HepG2 (cell line): ENCODE results near the gene BRAF. TPM values are rescaled to one million over a fixed set of nuclear protein-coding genes. Genes with fewer than 3 reads are reported as not detected.

ENCODE experiments used
- CREB1 ChIP-seq, 2 experiments: fragments of 450-650 bp in 1 of 2; IDR thresholded peaks; 2 replicates each; pipeline ENCODE4 v1.6.1; 2016 to 2017; ENCODE audit warnings: control low read depth in 1 of 2, mild to moderate bottlenecking in 1 of 2, missing compliant biosample characterization in 1 of 2, missing genetic modification characterization in 1 of 2
- ELF4 ChIP-seq: sonication (generic); formaldehyde crosslinking; IDR thresholded peaks from 2 replicates; pipeline ENCODE4 v1.5.0; 2020; ENCODE audit warnings: missing genetic modification reagents, mild to moderate bottlenecking, moderate library complexity, borderline replicate concordance
- FOXO4 ChIP-seq: sonication (generic); formaldehyde crosslinking; conservative IDR thresholded peaks from 2 replicates; pipeline ENCODE4 v1.8.1; 2023; ENCODE audit warnings: missing genetic modification reagents
- JUND ChIP-seq: sonication (generic); formaldehyde crosslinking; IDR thresholded peaks from 2 replicates; pipeline ENCODE4 v1.8.0; 2022; ENCODE audit warnings: mild to moderate bottlenecking, missing genetic modification reagents
- KAT2B ChIP-seq: fragments of 150-350 bp; IDR thresholded peaks from 2 replicates; pipeline ENCODE4 v1.6.1; 2014; ENCODE audit warnings: low read depth, low read length, borderline replicate concordance
- PBX3 ChIP-seq: sonication (generic); formaldehyde crosslinking; IDR thresholded peaks from 2 replicates; pipeline ENCODE4 v1.8.1; 2023; ENCODE audit warnings: missing genetic modification reagents, inconsistent platforms, borderline replicate concordance
- RAD21 ChIP-seq: fragments of 450-650 bp; formaldehyde crosslinking; IDR thresholded peaks from 2 replicates; pipeline ENCODE4 v1.5.0; 2020; ENCODE audit warnings: mild to moderate bottlenecking
- SETDB1 ChIP-seq: sonication (generic); formaldehyde crosslinking; IDR thresholded peaks from 2 replicates; pipeline ENCODE4 v1.5.1; 2020; ENCODE audit warnings: missing genetic modification reagents, mild to moderate bottlenecking, borderline replicate concordance
- U2AF1 ChIP-seq: fragments of 200-400 bp; formaldehyde crosslinking; optimal IDR thresholded peaks from 2 replicates; pipeline ENCODE3; 2017; ENCODE audit warnings: mild to moderate bottlenecking, low read depth, low read length
- ZNF34 ChIP-seq: sonication (generic); formaldehyde crosslinking; IDR thresholded peaks from 2 replicates; pipeline ENCODE4 v1.4.0; 2020; ENCODE audit warnings: mild to moderate bottlenecking, missing genetic modification reagents, borderline replicate concordance
- ZNF768 ChIP-seq: sonication (generic); formaldehyde crosslinking; IDR thresholded peaks from 2 replicates; pipeline ENCODE4 v1.4.0; 2020; ENCODE audit warnings: missing genetic modification reagents
- ZNF782 ChIP-seq: sonication (generic); formaldehyde crosslinking; IDR thresholded peaks from 2 replicates; pipeline ENCODE4 v1.4.0; 2020; ENCODE audit warnings: missing genetic modification reagents, mild to moderate bottlenecking, borderline replicate concordance
- ZNF790 ChIP-seq: sonication (generic); formaldehyde crosslinking; IDR thresholded peaks from 2 replicates; pipeline ENCODE4 v1.8.0; 2022; ENCODE audit warnings: missing genetic modification reagents, mild to moderate bottlenecking, borderline replicate concordance
- ZNF792 ChIP-seq: IDR thresholded peaks from 2 replicates; pipeline ENCODE4 v1.6.1; 2016
- ZNF816 ChIP-seq: sonication (generic); formaldehyde crosslinking; IDR thresholded peaks from 2 replicates; pipeline ENCODE4 v1.8.0; 2022; ENCODE audit warnings: missing genetic modification reagents, mild to moderate bottlenecking, borderline replicate concordance
- ZNF879 ChIP-seq: sonication (generic); formaldehyde crosslinking; IDR thresholded peaks from 2 replicates; pipeline ENCODE4 v1.8.1; 2023; ENCODE audit warnings: missing genetic modification reagents
- polyA plus RNA-seq, 8 experiments: library from polyadenylated mRNA; depleted of rRNA in 3 of 8; stranded (reverse) in 7 of 8; unstranded in 1 of 8; fragments of >200 nt; fragmentation: Illumina TruSeq in 4 of 8; extraction: Trizol in 4 of 8; gene quantifications; 2 replicates each; pipeline versions ENCODE4 v1.2.1 to v1.2.3, GENCODE V29; 2011 to 2016; ENCODE audit warnings: low read depth in 4 of 8, missing spikeins in 1 of 8, mixed read lengths in 1 of 8; ENCODE audit not compliant: insufficient read depth in 1 of 8
- total RNA-seq, 5 experiments: library from RNA; depleted of rRNA; stranded (reverse); fragments of >200 nt; fragmentation: Illumina TruSeq; extraction: Trizol; gene quantifications; 2 replicates each; pipeline ENCODE4 v1.2.3, GENCODE V29; 2016; ENCODE audit warnings: low read depth in 1 of 5
- TF ChIP-seq, protein P1 (sequence below): sonication (generic); formaldehyde crosslinking; IDR thresholded peaks from 2 replicates; pipeline ENCODE4 v1.5.1; 2020; ENCODE audit warnings: mild to moderate bottlenecking, missing genetic modification reagents
- TF ChIP-seq, protein P2 (sequence below): sonication (generic); formaldehyde crosslinking; conservative IDR thresholded peaks from 2 replicates; pipeline ENCODE4 v1.4.0; 2020; ENCODE audit warnings: missing genetic modification reagents

Gene BRAF
- total and polyA plus RNA-seq, 2 of the 13 experiments (the other 11 are each of a cell fraction or from before 2014, with no cell fraction given) = 12.5 to 13.4 TPM

DNA sequence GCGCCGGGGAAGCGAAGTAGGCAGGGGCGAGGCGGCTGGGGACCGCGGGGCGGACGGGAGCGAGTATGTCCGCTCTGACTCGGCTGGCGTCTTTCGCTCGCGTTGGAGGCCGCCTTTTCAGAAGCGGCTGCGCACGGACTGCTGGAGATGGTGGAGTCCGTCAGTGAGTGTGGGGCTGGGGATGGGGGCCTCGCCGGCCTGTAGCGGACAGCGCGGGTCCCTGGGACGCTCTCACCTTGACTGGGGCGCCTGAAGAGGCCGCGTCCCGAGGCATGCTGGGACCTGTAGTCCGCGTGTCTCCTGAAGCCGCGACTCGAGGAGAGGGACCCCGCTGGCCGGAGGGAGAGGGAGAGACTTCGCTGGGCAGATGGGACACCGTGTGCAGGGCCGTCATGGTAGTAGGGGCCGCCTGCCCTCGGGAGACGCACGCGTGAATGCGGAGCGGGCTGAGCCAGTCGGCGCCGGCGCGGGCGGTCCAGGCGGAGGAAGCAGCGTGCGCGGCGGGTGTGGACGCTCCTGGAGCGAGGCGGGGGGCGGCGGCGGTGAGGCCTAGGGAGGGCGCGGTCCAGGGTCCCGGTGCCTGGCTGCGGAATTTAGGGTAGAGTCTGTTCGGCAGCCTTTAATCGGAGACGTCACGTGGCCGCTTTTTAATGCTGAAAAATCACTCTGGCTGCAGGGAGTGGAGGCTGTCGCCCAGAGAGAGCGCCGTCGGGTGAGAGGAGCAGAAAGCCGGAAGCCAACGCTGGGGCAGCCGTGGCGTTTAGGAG is 227.9 kb downstream of the BRAF start, which contains the start of gene NDUFB2 (continued):
- TF ChIP-seq, protein P1, sequence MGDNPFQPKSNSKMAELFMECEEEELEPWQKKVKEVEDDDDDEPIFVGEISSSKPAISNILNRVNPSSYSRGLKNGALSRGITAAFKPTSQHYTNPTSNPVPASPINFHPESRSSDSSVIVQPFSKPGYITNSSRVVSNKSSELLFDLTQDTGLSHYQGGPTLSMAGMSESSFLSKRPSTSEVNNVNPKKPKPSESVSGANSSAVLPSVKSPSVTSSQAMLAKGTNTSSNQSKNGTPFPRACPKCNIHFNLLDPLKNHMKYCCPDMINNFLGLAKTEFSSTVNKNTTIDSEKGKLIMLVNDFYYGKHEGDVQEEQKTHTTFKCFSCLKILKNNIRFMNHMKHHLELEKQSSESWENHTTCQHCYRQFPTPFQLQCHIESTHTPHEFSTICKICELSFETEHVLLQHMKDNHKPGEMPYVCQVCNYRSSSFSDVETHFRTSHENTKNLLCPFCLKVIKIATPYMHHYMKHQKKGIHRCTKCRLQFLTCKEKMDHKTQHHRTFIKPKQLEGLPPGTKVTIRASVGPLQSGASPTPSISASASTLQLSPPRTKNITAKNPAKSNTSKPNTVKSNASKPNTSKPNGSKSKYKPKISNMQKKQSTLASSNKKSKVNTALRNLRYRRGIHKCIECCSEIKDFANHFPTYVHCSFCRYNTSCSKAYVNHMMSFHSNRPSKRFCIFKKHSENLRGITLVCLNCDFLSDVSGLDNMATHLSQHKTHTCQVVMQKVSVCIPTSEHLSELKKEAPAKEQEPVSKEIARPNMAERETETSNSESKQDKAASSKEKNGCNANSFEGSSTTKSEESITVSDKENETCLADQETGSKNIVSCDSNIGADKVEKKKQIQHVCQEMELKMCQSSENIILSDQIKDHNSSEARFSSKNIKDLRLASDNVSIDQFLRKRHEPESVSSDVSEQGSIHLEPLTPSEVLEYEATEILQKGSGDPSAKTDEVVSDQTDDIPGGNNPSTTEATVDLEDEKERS (CRISPR knock-in tag) = no peak
- no peak for TF ChIP-seq PBX3 (CRISPR knock-in tag)
- no peak; the same call in 1 of the 2 replicates for TF ChIP-seq ZNF790 (CRISPR knock-in tag)
- peak; percentile 70 for TF ChIP-seq JUND (CRISPR knock-in tag)
- TF ChIP-seq ZNF34 (CRISPR knock-in tag) = peak; percentile 83; the same call in 1 of the 2 replicates
- no peak; the same call in 1 of the 2 replicates for TF ChIP-seq ELF4
- no peak; the same call in 1 of the 2 replicates for TF ChIP-seq ZNF816 (CRISPR knock-in tag)
- TF ChIP-seq ZNF792 (CRISPR knock-in tag) = peak; percentile 81; the same call in 1 of the 2 replicates
- peak; percentile 48 for TF ChIP-seq U2AF1
- TF ChIP-seq KAT2B = no peak
- no peak for TF ChIP-seq SETDB1
- TF ChIP-seq CREB1 (IDR thresholded peaks at IDR 0.05) = no peak
- TF ChIP-seq CREB1 (CRISPR knock-in tag; IDR thresholded peaks at IDR 0.05) = peak; percentile 75
- TF ChIP-seq ZNF879 (CRISPR knock-in tag) = no peak; the same call in 1 of the 2 replicates
- TF ChIP-seq, protein P2, sequence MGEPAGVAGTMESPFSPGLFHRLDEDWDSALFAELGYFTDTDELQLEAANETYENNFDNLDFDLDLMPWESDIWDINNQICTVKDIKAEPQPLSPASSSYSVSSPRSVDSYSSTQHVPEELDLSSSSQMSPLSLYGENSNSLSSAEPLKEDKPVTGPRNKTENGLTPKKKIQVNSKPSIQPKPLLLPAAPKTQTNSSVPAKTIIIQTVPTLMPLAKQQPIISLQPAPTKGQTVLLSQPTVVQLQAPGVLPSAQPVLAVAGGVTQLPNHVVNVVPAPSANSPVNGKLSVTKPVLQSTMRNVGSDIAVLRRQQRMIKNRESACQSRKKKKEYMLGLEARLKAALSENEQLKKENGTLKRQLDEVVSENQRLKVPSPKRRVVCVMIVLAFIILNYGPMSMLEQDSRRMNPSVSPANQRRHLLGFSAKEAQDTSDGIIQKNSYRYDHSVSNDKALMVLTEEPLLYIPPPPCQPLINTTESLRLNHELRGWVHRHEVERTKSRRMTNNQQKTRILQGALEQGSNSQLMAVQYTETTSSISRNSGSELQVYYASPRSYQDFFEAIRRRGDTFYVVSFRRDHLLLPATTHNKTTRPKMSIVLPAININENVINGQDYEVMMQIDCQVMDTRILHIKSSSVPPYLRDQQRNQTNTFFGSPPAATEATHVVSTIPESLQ = no peak
- no peak for TF ChIP-seq FOXO4 (CRISPR knock-in tag)
- TF ChIP-seq ZNF768 (CRISPR knock-in tag) = peak; percentile 67
- peak; percentile 51; the same call in 1 of the 2 replicates for TF ChIP-seq RAD21
- TF ChIP-seq ZNF782 = no peak; the same call in 1 of the 2 replicates
